GM21737 (cell line): Measurements from ENCODE around the gene FDXACB1.
"Not testable (repeated sequence)": the region's sequence is repeated elsewhere in the genome, so short reads cannot be mapped to it uniquely, and the experiment has no call there.

ENCODE experiments used
- ATAC-seq: cut with Tn5 transposase; IDR thresholded peaks from one replicate; pipeline ENCODE4 v1.9.1; 2021; ENCODE audit warnings: mild to moderate bottlenecking, moderate library complexity; ENCODE audit not compliant: unreplicated experiment

Gene FDXACB1

DNA sequence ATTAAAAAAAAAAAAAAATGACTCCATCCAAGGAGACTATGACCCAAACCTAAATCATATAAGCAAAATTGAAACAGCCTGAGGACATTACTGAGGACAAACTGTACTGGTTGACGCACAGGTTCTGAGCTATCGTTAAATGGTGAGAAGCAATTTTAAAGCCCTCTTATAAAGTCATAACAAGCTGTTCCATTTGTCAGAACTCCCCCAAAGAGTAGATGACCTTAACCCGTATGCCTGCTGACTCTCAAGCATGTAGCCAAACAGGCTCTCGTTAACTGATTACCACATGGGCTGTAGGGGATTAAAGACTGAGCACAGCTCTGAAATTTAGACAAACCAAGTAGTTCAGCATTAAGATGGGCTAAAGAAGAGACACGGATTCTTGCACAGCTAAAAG lies 30.4 kb upstream of the FDXACB1 start:
- ATAC-seq, result no peak

DNA sequence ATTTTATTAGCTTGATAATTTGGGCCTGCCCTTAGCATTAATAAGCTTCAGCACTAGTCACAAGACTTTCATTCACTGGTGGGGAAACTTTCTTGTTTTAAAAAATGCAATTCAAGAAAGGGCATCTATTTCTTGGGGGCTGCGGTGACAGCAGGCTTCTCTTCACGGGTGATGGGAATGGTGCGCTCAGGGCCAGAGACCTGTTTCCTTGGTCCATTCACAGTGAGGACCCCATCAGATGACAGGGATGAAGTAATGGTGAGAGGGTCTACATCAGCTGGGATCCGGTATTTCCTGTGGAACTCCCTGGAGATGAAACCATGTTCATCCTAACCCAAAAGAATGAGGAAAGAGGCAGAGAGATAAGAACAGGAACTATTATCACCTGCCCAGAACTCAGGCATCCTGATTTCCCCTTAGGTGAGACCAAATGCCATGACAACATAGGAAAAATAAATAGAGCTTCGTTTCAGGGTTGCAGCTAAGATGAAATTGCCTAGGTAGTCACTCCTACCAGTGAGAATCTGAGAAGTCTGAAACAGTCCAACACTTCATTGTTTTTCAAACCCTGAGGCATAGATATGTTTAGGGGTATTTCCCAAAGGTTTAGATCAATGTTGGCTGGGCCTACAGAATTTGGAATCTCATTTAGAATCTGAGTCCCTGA lies 29.8 kb upstream of the FDXACB1 start:
- no peak for ATAC-seq

DNA sequence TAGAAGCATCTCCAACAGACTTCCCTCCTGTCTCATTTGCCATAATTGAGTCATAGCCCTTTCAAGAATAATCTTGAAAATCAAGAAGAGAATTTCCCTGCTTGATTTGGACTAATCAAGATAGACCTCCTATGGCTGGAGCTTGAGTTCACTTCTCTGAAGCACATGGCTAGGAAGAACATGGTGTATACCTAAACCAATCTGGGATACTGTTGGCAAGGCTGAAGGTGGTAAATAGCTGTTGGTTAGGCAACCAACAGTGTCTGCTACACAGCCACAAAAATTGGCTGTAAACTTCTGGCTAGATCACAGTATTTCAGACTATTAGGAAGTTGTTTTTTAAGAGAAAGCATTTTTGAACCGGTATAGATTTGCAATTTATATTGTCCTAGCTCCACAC lies 27.7 kb upstream of the FDXACB1 start:
- no peak for ATAC-seq

DNA sequence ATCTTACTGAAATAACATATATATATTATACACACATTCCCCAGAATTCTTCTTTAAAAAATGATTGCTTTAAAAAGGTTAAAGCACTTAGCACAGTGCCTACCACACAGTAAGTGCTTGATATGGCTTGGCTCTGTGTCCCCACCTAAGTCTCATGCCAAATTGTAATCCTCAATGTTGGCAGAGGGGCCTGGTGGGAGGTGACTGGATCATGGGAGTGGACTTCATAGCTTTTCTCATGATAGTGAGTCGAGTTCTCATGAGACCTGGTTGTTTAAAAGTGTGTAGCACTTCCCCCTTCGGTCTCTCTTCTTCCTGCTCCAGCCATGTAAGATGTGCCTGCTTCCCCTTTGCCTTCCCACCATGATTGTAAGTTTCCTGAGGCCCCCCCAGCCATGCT lies 26.4 kb upstream of the FDXACB1 start:
- no peak for ATAC-seq

DNA sequence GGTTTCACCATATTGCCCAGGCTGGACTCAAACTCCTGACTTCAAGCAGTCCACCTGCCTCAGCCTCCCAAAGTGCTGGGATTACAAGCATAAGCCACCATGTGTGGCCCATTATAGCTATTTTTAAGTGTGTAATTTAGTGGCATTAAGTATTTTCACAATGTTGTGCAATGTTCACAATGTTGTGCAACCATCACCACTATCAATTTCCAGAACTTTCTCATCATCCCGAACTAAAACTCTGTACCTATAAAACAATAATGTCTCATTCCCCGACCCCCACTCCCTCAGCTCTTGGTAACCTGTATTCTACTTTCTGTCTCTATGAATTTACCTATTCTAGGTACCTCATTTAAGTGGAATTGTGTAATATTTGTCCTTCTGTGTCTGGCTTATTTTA lies 7.9 kb upstream of the FDXACB1 start:
- ATAC-seq, result no peak

DNA sequence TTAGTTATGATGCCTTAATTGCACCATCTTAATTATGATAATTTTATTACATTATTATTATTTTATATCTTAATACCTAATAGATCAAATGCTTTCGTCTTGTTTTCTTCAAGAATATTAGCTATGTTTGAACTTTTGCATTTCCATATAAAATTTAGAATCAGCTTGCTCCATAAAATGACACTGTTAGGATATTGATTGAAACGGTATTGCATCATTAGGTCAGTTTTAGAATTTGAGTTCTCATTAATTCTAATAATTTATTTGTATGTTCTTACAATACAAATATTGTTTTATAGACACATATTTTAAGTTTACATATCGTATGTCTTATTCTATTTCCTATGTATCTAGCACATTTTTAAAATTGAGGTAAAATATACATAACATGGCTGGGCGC lies 7.1 kb upstream of the FDXACB1 start:
- no peak for ATAC-seq

DNA sequence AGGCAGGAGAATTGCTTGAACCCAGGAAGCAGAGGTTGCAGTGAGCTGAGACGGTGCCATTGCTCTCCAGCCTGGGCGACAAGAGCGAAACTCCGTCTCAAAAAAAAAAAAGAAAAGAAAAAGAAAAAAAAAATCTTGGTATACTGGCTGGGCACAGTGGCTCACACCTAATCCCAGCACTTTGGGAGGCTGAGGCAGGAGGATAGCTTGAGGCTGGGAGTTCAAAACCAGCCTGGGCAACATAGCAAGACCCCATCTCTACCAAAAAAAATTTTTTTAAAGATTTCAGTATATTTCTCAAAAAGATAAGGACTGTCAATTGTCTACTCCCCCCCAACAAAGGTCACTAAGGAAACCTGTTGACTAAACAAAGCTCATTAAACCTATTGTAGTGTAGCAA lies 6.1 kb upstream of the FDXACB1 start:
- ATAC-seq, result not testable (repeated sequence)

DNA sequence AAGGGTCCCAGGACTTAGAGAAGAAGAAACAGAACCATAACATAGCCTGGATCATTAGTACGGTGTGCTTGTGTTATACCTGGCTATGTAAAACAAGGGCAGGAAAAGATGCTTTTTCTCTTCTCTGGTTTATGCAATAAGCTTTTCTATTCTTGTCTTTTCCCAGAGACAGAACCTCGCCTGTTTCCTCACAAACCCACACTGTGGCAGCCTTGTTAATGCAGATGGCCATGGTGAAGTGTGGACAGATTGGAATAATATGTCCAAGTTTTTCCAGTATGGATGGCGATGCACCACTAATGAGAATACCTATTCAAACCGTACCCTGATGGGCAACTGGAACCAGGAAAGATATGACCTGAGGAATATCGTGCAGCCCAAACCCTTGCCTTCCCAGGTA lies 3.2 kb upstream of the FDXACB1 start:
- no peak for ATAC-seq

DNA sequence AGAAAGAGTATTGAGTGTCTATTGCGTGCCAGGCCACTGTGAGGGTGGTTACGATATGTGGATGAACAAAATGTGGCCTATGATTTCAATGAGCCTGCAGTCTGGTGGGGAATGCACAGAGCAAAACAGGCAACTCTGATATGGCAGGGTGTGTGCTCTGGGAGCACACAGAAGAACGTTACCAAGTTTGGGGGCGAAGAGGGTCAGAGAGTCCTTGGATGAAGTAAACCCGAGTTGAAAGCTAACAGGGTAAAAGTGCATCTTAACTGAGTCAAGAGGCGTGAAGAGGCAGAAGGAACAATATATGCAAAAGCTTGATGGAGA lies 634 bp upstream of the FDXACB1 start:
- no peak for ATAC-seq

DNA sequence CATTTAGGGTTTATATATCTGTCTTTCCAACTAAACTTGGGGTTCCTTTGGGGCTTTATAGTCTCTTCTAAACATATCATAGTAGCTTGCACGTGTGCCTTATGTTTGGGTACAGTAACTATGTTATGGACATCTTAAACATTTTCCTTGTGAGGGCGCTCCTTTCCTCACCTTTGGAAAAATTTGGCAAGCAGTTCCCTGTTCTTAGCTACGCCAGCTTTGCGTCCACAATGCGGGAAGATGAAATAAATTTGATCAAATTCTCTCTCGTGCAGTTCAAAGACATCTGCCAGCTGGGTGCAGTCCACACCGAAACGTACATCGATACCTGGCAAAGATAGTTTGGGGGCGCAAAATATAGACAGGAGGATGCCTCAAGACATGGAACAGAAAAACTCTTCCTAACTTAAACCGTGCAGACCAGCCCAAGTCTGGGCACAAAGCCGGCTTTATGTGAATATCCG lies 548 bp downstream of the FDXACB1 start:
- ATAC-seq, result peak; percentile 13

DNA sequence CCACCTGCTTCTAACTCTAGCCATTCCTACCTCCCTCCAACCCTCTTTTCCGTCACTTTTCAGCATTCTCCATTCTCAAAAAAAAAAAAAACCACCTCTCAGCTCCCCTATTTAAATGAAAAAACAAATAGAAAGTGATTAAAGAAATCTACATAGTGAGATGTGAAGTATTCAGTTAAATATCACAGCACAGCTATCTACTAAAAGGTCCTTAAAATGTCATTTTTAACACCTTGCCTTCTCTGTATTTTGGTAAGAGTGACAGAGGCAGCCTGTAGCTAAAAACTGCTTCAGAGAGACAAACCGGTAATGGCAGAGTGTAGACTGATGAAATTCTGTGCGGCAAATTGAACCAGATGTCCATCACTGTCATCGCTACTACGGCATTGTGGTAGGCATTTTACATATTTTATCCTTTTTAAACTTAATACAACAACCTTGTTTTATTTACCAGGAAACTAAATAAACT lies 7.2 kb downstream of the FDXACB1 start:
- ATAC-seq, result no peak

DNA sequence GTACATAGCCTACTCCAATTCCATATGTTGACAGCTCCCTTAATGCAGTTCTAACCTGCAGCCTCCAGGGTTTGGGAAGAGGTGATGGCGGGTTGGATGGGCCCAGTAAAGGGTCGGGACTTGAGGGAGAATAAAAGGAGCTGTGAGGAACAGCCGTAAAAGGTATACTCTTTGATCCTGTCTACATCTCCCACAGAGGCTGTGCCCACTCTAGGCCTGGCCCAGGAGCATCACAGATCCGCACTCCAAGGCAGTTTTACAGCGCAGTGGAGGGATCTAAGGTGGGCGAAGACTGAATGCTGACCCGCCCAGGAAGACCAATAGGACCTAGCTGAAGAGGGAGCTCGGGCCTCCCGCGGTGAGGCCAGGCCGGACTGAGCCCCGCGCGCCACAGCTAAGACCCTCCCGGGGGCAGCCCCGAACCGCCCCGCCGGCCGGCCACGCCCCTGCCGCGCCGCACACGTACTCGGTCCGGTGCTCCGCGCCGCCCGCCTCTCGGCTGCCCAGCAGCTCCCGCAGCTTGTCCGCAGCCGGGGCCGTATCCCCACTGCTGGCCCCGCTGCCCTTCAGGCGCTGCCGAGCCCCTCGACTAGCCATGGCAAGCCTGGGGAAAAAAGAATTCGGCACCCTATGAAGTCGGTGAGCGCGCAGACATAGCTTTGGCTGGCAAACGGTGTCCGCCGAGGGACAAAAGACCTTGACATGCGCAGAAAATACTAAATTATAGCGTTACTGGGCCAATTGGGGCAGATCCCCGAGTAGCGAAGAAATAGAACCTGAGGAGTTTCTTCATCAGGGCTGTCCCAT lies 7.9 kb downstream of the FDXACB1 start, which contains the start of gene ALG9:
TSS of gene ALG9 (minus strand) at position 696 of the 807 bp plus-strand sequence. CDS start at position 597, 99 bp downstream.
- peak; percentile 90 for ATAC-seq

DNA sequence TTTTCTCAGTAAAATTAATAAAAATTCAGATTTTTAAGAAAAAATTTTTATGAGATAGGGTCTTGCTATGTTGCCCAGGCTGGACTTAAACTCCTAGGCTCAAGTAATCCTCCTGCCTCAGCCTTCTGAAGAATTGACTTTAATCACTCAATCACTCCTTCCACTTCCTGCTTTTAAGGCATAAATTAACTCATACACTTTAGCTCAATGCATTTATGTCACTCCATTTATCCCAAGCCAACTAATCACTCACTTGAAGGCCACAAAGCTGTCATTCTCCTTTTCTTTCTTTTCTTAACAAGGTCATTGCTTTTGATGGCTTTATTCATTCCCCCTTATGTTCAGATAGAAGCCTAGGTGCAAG lies 8.5 kb downstream of the FDXACB1 start:
- peak; percentile 10 for ATAC-seq

DNA sequence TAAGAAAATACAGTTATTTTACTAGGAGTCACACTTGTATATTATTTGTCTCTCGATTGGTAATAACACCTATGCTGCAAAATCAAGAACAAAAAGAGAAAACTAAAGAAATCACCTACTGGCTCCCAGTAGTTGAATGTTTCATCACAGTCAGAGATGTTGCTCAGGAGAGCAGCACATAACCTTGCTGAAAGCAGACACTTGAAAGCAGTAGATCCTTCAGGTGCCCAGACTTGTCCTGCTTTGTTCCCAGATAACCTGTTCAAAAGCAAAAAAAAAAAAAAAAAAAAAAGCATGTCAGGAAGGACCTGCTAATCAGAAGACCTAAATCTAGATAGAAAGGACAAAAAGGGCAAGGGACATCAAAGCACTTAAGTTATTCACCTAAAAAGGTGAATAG lies 8.9 kb downstream of the FDXACB1 start:
- no peak for ATAC-seq

DNA sequence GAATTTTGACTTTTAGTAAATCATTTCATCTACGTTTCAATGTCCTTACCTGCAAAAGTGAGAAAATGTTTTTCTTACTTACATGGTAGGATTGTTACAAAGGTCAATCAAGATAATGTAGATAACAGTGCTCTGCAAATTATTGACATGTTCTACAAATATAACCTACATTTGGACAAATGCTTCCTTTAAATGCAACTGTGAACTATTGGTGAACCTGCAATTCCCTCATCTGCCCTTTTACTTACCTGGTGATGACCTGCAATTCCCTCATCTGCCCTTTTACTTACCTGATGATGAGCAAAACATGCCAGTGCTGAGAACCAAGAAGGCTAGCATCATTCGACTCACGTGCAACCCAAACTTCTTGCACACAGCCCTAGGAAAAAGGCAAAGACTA lies 18.7 kb downstream of the FDXACB1 start:
- no peak for ATAC-seq

DNA sequence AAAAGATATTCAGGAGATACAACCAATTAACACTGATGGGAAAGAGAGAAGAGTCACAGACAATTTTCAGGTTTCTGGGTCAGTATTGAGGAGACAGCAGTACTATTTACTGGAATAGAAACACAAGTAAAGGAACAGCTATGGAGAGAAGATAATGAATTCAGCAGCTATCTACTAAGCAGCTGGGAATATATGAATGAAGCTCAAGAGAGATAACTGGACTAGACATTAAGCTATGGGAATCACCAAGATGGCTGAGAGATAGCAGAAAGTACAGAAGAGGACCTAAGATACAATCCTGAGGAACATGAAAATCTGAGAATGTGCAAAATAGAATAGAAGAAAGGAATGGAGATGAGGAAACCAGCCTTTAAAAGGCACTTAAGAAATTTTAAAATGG lies 23.5 kb downstream of the FDXACB1 start:
- ATAC-seq, result no peak

DNA sequence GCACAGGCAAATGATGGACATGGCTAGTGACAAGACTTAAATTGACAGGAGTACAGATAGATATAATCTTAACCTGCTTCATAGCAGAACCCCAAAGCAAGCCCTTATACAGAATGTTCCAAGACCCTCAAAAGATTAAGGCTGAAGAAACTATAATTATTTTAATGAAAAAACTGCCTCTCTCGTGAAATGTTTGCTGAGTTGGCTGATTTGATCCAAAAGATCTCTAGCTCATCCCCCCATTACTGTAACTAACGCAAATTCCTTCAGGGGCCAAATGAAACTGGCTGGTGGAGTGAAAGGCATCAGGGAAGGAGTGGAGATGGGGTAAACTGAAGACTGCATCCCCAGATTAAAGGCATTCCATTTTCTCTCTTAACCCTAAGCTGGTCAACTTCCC lies 26.9 kb downstream of the FDXACB1 start:
- ATAC-seq, result no peak

DNA sequence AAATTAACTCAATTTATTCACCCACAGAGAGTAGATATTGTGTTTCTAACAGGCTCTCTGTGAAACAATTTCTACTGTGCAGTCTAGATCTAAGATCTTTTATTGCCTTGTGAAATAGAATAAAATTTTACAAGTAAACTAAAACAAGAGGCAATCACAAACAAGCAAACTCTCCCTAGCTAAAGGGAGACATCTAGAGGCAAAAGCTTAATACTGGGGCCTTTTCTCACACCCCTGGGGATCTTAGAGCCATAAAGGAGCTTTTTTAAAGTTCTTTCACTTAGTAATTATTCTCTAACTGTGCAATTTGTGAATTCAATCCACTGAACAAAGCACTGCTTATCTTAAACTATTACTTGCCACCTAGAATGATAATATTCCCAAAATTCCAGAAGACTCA lies 27.3 kb downstream of the FDXACB1 start:
- no peak for ATAC-seq

DNA sequence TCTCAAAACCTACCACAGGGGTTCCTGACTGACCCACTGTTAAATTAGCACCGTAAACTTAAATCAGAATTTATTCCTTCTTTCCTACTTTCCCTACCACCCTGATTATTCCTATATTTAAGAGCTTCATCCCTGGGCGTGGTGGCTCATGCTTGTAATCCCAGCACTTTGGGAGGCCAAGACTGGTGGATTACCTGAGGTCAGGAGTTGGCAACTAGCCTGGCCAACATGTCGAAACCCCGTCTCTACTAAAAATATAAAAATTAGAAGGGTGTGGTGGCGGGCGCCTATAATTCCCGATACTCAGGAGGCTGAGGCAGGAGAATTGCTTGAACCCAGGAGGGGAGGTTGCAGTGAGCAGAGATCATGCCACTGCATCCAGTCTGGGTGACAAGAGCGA lies 27.9 kb downstream of the FDXACB1 start:
- no peak for ATAC-seq

DNA sequence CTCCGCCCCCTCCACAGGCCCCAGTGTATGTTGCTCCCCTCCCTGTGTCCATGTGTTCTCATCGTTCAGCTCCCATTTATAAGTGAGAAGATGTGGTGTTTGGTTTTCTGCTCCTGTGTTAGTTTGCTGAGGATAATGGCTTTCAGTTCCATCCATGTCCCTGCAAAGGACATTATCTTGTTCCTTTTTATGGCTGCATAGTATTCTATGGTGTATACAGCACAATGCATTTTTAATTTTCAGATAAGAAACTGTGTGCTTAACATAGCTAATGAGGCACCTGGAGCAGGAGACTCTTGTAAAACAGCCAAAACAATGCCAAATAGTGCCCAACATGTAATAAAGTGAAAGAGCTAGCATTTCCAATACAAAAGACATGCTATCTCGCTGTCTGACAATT lies 29.3 kb downstream of the FDXACB1 start:
- ATAC-seq, result no peak

DNA sequence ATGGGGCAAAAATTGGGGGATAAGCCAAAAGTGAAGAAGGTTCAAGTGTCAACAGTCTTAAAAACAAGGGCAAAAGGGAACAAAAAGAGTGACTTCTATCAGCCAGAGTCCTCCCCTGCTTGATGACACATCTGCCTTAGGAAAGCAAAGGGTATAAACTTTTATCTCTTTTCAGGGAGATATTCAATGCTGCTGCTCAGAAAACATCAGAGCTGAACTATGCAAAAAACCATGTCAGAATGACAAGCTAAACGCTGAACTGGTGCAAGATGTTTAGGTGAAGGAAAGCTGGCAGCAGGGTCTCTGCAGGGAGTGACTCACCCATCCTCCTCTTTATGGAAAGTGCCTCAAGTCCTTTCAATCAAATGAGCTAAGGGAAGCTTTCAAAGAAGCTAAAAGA lies 32.3 kb downstream of the FDXACB1 start:
- no peak for ATAC-seq

DNA sequence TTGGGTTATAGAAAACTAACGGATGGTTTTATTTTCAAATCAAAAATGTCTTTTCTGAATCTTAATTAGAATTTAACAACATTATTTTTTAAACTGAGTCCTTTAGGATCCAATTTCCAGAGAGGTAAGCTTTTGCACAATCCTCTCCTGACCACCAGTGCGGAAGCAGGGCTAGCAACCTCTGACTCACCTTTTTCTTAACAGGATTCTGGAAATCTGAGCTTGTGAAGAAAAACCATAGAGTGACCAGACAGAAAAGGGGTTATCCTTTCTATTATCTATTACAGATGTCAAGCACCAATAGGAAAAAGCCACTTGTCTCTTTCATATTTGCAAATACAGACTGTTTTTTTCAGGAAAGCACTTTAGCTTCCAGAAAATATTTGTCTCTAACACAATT lies 32.9 kb downstream of the FDXACB1 start:
- ATAC-seq, result no peak
